Heart right ventricle (tissue), 16 donors: ENCODE data around the gene KCNMA1. TPM values are rescaled to one million over a fixed set of nuclear protein-coding genes. Genes with fewer than 3 reads are reported as not detected.

ENCODE experiments used
- ATAC-seq, 8 donors: fragments of 200-7000 bp; cut with Tn5 transposase; one replicate each; pipeline ENCODE4 v1.9.1; 2020; ENCODE audit warnings: mild to moderate bottlenecking in 8 of 8, moderate library complexity in 8 of 8, moderate number of reproducible peaks in 1 of 8
- DNase-seq, 2 donors: peaks; one replicate each; pipeline ENCODE4 v3.0.0-alpha.2; 2020
- H3K27ac ChIP-seq, 10 donors: fragments of 200-600 bp; sonication (generic) in 2 of 10; one replicate each; pipeline versions ENCODE4 v1.5.0 to v1.8.0; 2020 to 2022; ENCODE audit warnings: mild to moderate bottlenecking in 3 of 10
- H3K27me3 ChIP-seq, 7 donors: fragments of 200-600 bp; one replicate each; pipeline ENCODE4 v1.8.0; 2021 to 2022; ENCODE audit warnings: mild to moderate bottlenecking in 2 of 7
- H3K36me3 ChIP-seq, 9 donors: fragments of 200-600 bp; sonication (generic) in 1 of 9; one replicate each; pipeline versions ENCODE4 v1.5.0 to v1.8.0; 2020 to 2022; ENCODE audit warnings: mild to moderate bottlenecking in 2 of 9
- H3K4me1 ChIP-seq, 9 donors: fragments of 200-600 bp; sonication (generic) in 1 of 9; one replicate each; pipeline versions ENCODE4 v1.5.0 to v1.8.0; 2020 to 2022; ENCODE audit warnings: mild to moderate bottlenecking in 4 of 9
- H3K4me3 ChIP-seq, 10 donors: fragments of 200-600 bp; sonication (generic) in 2 of 10; one replicate each; pipeline versions ENCODE4 v1.5.0 to v1.8.0; 2020 to 2022; ENCODE audit warnings: mild to moderate bottlenecking in 7 of 10, moderate library complexity in 2 of 10
- H3K9me3 ChIP-seq, 11 donors: fragments of 200-600 bp in 10 of 11; sonication (generic) in 2 of 11; one replicate each; pipeline versions ENCODE4 v1.5.0 to v1.8.0; 2013 to 2022; ENCODE audit warnings: mild to moderate bottlenecking in 2 of 11, control low read depth in 1 of 11, moderate library complexity in 1 of 11
- WGBS, 2 donors: extraction: QIAGEN DNeasy Blood & Tissue Kit; methylation state at CpG; one replicate each; pipeline ENCODE4 v1.1.7; 2013; ENCODE audit warnings: inconsistent platforms in 1 of 2; 5-methylcytosine and 5-hydroxymethylcytosine counted together
- intact Hi-C, 10 donors: fragments of 100-400 bp; cut with DNase I; formaldehyde crosslinking; loops; one replicate each; pipeline versions ENCODE4 v1.11.1 to v1.14.2; 2022
- polyA plus RNA-seq, 2 donors: library from polyadenylated mRNA; stranded (reverse); fragments of 200-250 nt; gene quantifications; one replicate each; pipeline ENCODE4 v1.2.3, GENCODE V29; 2013
- total RNA-seq, 10 donors: library from RNA; stranded (reverse); fragmentation: NEBNext Ultra II Directional in 3 of 10; extraction: Animal tissue kit (Norgen Biotek cat#: 25700) in 3 of 10; gene quantifications; one replicate each; pipeline versions ENCODE4 v1.2.1 to v1.2.4, GENCODE V29; 2021 to 2023
- TF ChIP-seq, protein P1 (sequence below), 9 donors: fragments of 200-600 bp; sonication (generic) in 2 of 9; IDR thresholded peaks; one replicate each; pipeline versions ENCODE4 v1.5.0 to v1.8.0; 2021 to 2022; ENCODE audit warnings: antibody characterized with exemption in 9 of 9, mild to moderate bottlenecking in 5 of 9, moderate library complexity in 1 of 9
- donor health status: Arrhythmogenic right ventricular cardiomyopathy.
- donor health status: ischemic (EF 13 %, LVEDD 7.1; RV severe dilation, severe dysfunction).
- donor health status: healthy with polysubstance abuse.
- donor health status: DM: no; HTN: yes; CAD: no.
- donor health status: DM: no; HTN: no; CAD: no.
- donor health status: ischemic (EF 25% LVEDD 6.9; RV normal size, moderate dysfunction).
- donor health status: ischemic (EF 25% LVEDD 5.7; RV mildly dilated, moderate dysfunction).
- donor health status: healthy.
- donor health status: DM: yes; HTN: yes; CAD: no.
- donor health status: Ischemic cardiomyopathy.
- donor health status: ischemic (EF 35%, LVEDD 5.7; RV mildly dilated, moderate dysfunction).
- donor health status: nonischemic (EF 11% LVEDD 7.7; RV severe dilation, severe dysfunction).
- donor health status: DM: yes; HTN: yes; CAD: no.
- donor health status: PGD.
- donor health status: ischemic (EF 29% LVEDD 5.4; RV normal size, mild dysfunction).
- donor health status: nonischemic (EF 23%, LVEDD 6.1; RV moderate dilation, normal function).

The KCNMA1 gene
- total and polyA plus RNA-seq, 12 donors: 0.59 to 5.3 (median 1.6) TPM

DNA sequence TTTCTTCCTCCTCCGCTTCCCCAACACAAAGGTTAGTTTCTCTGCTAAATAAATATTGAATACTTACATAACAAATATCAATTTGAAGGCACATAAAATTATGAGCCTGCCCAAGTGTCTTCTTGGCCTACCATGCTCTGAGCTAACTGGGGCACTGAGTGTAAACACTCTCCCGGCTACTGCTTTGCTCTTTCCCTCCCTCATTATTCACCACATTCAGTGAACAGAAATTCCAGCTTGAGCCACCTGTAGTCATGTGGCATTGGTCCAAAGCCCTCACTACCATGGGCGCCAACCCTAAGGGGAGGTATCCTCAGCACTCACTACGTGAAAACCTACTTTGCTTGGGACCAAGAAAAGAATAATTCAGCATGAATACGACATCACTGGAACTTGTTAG lies 409.0 kb downstream of the KCNMA1 start:
- no peaks in the 10 kb centered on the region for H3K36me3 ChIP-seq
- peaks cover 0 to 18% (median 3%) of the 10 kb centered on the region in 7 donors for H3K27me3 ChIP-seq
- no peaks in the 10 kb centered on the region for H3K4me1 ChIP-seq
- TF ChIP-seq, protein P1, sequence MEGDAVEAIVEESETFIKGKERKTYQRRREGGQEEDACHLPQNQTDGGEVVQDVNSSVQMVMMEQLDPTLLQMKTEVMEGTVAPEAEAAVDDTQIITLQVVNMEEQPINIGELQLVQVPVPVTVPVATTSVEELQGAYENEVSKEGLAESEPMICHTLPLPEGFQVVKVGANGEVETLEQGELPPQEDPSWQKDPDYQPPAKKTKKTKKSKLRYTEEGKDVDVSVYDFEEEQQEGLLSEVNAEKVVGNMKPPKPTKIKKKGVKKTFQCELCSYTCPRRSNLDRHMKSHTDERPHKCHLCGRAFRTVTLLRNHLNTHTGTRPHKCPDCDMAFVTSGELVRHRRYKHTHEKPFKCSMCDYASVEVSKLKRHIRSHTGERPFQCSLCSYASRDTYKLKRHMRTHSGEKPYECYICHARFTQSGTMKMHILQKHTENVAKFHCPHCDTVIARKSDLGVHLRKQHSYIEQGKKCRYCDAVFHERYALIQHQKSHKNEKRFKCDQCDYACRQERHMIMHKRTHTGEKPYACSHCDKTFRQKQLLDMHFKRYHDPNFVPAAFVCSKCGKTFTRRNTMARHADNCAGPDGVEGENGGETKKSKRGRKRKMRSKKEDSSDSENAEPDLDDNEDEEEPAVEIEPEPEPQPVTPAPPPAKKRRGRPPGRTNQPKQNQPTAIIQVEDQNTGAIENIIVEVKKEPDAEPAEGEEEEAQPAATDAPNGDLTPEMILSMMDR (IDR thresholded peaks at IDR 0.05): no peak
- ATAC-seq (no peak), DNase-seq (no peak)
- H3K27ac ChIP-seq: no peak overlapping the region
- H3K9me3 ChIP-seq: no peaks in the 10 kb centered on the region
- no peak overlapping the region for H3K4me3 ChIP-seq
- WGBS, 2 donors: 87 to 89% methylated on average over 5 of the region's 5 CpGs
- intact Hi-C loops: no loop called here

DNA sequence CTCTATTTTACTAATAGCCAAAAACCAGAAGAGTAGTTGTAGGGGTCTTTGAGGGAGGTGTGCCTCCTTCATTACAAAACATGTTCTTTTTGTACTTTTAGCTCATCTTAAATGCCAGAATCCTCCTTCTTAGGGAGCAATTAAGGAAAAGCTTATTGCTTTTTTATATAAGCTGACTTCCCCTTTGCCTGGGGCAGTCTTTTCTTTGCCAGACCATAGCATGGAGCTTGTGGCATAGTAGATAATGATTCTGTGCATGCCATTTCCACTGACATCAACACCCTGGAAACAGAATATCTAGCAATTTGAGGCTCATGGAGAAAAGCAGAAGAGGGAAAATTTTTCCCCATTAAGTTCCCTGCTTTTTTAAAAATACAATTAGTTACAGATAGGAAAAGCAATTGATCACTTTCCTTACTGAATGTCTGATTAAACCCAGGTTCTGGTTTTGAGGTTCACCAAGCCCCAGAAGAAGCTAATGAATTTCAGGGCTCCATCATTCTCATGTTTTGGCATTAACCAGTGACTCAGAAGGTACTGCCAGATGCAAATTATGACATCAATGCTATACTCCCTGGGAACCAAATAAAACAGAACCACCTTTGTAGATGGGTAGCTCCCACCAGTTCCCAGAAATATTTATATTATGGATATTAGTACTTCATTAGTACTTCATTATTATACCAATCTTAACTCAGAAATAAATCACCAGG lies 410.6 kb downstream of the KCNMA1 start:
- Histone ChIP-seq H3K27me3 (peaks cover 0 to 18% (median 0%) of the 10 kb centered on the region in 7 donors), H3K27ac (no peak overlapping the region)

DNA sequence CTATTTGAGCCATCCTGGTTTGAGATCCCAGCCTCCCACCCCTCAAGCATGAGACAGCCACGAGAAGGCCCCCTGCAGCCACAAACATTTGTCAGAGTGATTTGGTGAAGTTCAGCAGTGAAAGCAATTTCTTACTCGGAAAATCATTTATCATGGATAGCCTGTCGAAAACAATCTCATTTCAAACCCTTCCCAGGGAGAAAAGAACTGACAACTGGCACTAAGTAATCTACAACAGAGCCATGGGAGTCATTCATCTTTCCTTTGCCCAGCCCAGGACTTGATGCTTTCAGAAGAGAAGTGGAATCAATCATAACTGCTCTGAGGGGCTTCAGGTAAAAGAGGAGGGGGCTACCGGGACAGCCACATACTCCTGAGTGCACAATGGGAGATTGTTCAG lies 411.2 kb downstream of the KCNMA1 start:
- Histone ChIP-seq H3K4me1 (no peaks in the 10 kb centered on the region), H3K36me3 (no peaks in the 10 kb centered on the region), H3K4me3 (no peak overlapping the region), H3K27me3 (peaks cover 0 to 18% (median 1%) of the 10 kb centered on the region in 7 donors), H3K9me3 (no peaks in the 10 kb centered on the region), H3K27ac (no peak overlapping the region)
- TF ChIP-seq, protein P1 (IDR thresholded peaks at IDR 0.05): no peak
- intact Hi-C loops: no loop called here
- 51 to 64% methylated on average over 4 of the region's 4 CpGs for WGBS, 2 donors
- no peak for ATAC-seq
- no peak for DNase-seq

More for the DNA sequence above, 410.6 kb downstream of the KCNMA1 start:
- no peak for ATAC-seq
- no peak for DNase-seq
- H3K4me3 ChIP-seq: no peak overlapping the region
- H3K4me1 ChIP-seq: no peaks in the 10 kb centered on the region
- no peaks in the 10 kb centered on the region for H3K9me3 ChIP-seq
- intact Hi-C loops: no loop called here
- H3K36me3 ChIP-seq: no peaks in the 10 kb centered on the region
- TF ChIP-seq, protein P1 (IDR thresholded peaks at IDR 0.05): no peak

DNA sequence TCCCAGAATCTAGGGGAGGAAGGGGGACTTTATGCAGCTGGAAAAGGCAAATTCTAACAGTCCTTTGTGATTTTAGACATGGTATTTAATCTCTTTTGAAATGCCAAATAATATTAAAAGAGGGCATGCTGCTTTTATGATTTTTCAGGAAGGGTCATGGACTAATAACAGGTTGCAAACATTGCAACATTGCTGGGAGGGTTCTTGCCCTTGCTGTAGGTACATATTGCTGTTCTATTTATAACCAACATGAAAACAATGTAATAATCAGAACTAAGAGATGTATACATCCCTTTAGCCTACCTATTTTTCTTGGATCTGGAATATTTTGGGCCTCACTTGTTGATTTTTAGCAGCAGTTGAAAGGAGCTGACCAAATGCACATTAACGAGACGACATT lies 411.6 kb downstream of the KCNMA1 start:
- no peak for DNase-seq
- H3K4me1 ChIP-seq: no peaks in the 10 kb centered on the region
- 62 to 73% methylated on average over 2 of the region's 2 CpGs for WGBS, 2 donors
- H3K9me3 ChIP-seq: no peaks in the 10 kb centered on the region
- peaks cover 0 to 18% (median 5%) of the 10 kb centered on the region in 7 donors for H3K27me3 ChIP-seq
- H3K36me3 ChIP-seq: no peaks in the 10 kb centered on the region
- H3K27ac ChIP-seq: no peak overlapping the region
- ATAC-seq: no peak
- TF ChIP-seq, protein P1 (IDR thresholded peaks at IDR 0.05): no peak
- intact Hi-C loops: no loop called here
- no peak overlapping the region for H3K4me3 ChIP-seq
